Right hindlimb (tissue), 1 donor: Measurements from ENCODE around the gene CLDN14.

Source experiments
- DNase-seq: peaks from one replicate; pipeline ENCODE4 v3.0.0-alpha.2; 2018

Gene CLDN14

GRCh38 chr21:36429947-36430546 lies 49.9 kb downstream of the CLDN14 start:
- DNase-seq = peak; percentile 62

- DNase-seq = no peak
These were observed 51.0 kb downstream of the CLDN14 start for GRCh38 chr21:36428761-36429432.

GRCh38 chr21:36427502-36427901 lies 52.4 kb downstream of the CLDN14 start:
- no peak for DNase-seq

GRCh38 chr21:36425286-36425685 lies 54.6 kb downstream of the CLDN14 start:
- DNase-seq = peak; percentile 48

- no peak for DNase-seq
These were observed 55.3 kb downstream of the CLDN14 start for GRCh38 chr21:36424592-36424991.

GRCh38 chr21:36423771-36424433 lies 56.0 kb downstream of the CLDN14 start:
- DNase-seq = no peak

- DNase-seq = no peak
These were observed 57.4 kb downstream of the CLDN14 start for GRCh38 chr21:36422279-36423098.

GRCh38 chr21:36420571-36421339 lies 59.2 kb downstream of the CLDN14 start:
- no peak for DNase-seq

- peak; percentile 88 for DNase-seq
These were observed 59.9 kb downstream of the CLDN14 start for GRCh38 chr21:36419996-36420395.

- DNase-seq = no peak
These were observed 60.7 kb downstream of the CLDN14 start for GRCh38 chr21:36419241-36419640.

- no peak for DNase-seq
These were observed 64.5 kb downstream of the CLDN14 start for GRCh38 chr21:36415375-36415774.

- DNase-seq = no peak
These were observed 67.0 kb downstream of the CLDN14 start for GRCh38 chr21:36412916-36413315.

GRCh38 chr21:36411301-36411700 lies 68.6 kb downstream of the CLDN14 start:
- no peak for DNase-seq
